K562 (cell line): Measurements from ENCODE around the gene MOB1B. TPM values are rescaled to one million over a fixed set of nuclear protein-coding genes. Genes with fewer than 3 reads are reported as not detected.
A peak's percentile ranks its signal among the peaks of the same experiment; 100 is the strongest.

Experiments
- ADNP ChIP-seq: fragments of 200-800 bp; sonication (Bioruptor generic); IDR thresholded peaks from 2 replicates; pipeline ENCODE4 v1.6.1; 2016; ENCODE audit warnings: missing genetic modification characterization, missing compliant biosample characterization
- ARID1B ChIP-seq: fragments of 450-650 bp; IDR thresholded peaks from 2 replicates; pipeline ENCODE4 v1.6.1; 2016; ENCODE audit warnings: antibody characterized with exemption, mild to moderate bottlenecking, inconsistent platforms
- ATF7 ChIP-seq: fragments of 450-650 bp; IDR thresholded peaks from 2 replicates; pipeline ENCODE4 v1.7.1; 2014; ENCODE audit warnings: mild to moderate bottlenecking, moderate library complexity
- CEBPB ChIP-seq: fragments of 450-650 bp; IDR thresholded peaks from 2 replicates; pipeline ENCODE4 v1.6.1; 2016; ENCODE audit warnings: missing genetic modification characterization, missing compliant biosample characterization
- CTBP1 ChIP-seq: fragments of 450-650 bp; IDR thresholded peaks from 2 replicates; pipeline ENCODE4 v1.6.1; 2016; ENCODE audit warnings: borderline replicate concordance
- EP300 ChIP-seq: IDR thresholded peaks from 2 replicates; pipeline ENCODE4 v1.6.1; 2012; ENCODE audit warnings: low read length, improper control_type of control experiment
- HDAC2 ChIP-seq: fragments of 450-650 bp; IDR thresholded peaks from 2 replicates; pipeline ENCODE4 v1.6.1; 2016; ENCODE audit warnings: mild to moderate bottlenecking
- MAFF ChIP-seq: IDR thresholded peaks from 2 replicates; pipeline ENCODE4 v1.6.1; 2012; ENCODE audit warnings: low read length, improper control_type of control experiment
- SMARCE1 ChIP-seq: fragments of 450-650 bp; IDR thresholded peaks from 2 replicates; pipeline ENCODE4 v1.7.1; 2016; ENCODE audit warnings: mild to moderate bottlenecking
- TRIM24 ChIP-seq, 2 experiments: fragments of 450-650 bp; IDR thresholded peaks; 2 replicates each; pipeline ENCODE4 v1.6.1; 2016
- ZNF263 ChIP-seq: sonication (generic); formaldehyde crosslinking; IDR thresholded peaks from 2 replicates; pipeline ENCODE4 v1.8.0; 2022; ENCODE audit warnings: mild to moderate bottlenecking, missing genetic modification reagents, borderline replicate concordance
- ZNF583 ChIP-seq: fragments of 250-450 bp; sonication (Bioruptor Pico); IDR thresholded peaks from 2 replicates; pipeline ENCODE4 v1.4.0; 2020
- polyA plus RNA-seq, 8 experiments: library from polyadenylated mRNA; depleted of rRNA in 4 of 8; stranded (reverse) in 5 of 8; unstranded in 3 of 8; fragments of >200 nt; fragmentation: Nextera tagmentation in 2 of 8; fragmentation: Illumina TruSeq in 1 of 8; extraction: Ambion mirVana in 2 of 8; extraction: Trizol in 1 of 8; gene quantifications; 2 replicates each; pipeline versions ENCODE4 v1.2.1 to v1.2.3, GENCODE V29; 2011 to 2014; ENCODE audit warnings: inconsistent platforms in 1 of 8, missing spikeins in 1 of 8
- total RNA-seq, 7 experiments: library from RNA; depleted of rRNA in 6 of 7; stranded (reverse); fragments of >200 nt in 6 of 7; fragmentation: Illumina TruSeq in 2 of 7; extraction: Trizol in 2 of 7; gene quantifications; 2 replicates each; pipeline versions ENCODE4 v1.2.1 to v1.2.3, GENCODE V29; 2011 to 2021; ENCODE audit warnings: low replicate concordance in 1 of 7
- TF ChIP-seq, protein P1 (sequence below), 2 experiments: fragments of 450-650 bp; IDR thresholded peaks; 2 replicates each; pipeline ENCODE4 v1.6.1; 2016; ENCODE audit warnings: mild to moderate bottlenecking in 2 of 2, borderline replicate concordance in 1 of 2, low read depth in 1 of 2, moderate library complexity in 1 of 2
- TF ChIP-seq, protein P2 (sequence below): IDR thresholded peaks from 2 replicates; pipeline ENCODE4 v1.6.1; 2012; ENCODE audit warnings: low read depth, low read length, improper control_type of control experiment, borderline replicate concordance
- TF ChIP-seq, protein P3 (sequence below): fragments of 450-650 bp; formaldehyde crosslinking; IDR thresholded peaks from 2 replicates; pipeline ENCODE4 v1.4.0; 2020; ENCODE audit warnings: mild to moderate bottlenecking, mixed read lengths
- TF ChIP-seq, protein P4 (sequence below): fragments of 450-650 bp; formaldehyde crosslinking; IDR thresholded peaks from 2 replicates; pipeline ENCODE4 v1.4.0; 2022; ENCODE audit warnings: mild to moderate bottlenecking, moderate library complexity

Gene MOB1B
- total and polyA plus RNA-seq, 9 of the 15 experiments (the other 6 are each of a cell fraction or from before 2014, with no cell fraction given) = 8.4 to 37.8 (median 19.0) TPM

DNA sequence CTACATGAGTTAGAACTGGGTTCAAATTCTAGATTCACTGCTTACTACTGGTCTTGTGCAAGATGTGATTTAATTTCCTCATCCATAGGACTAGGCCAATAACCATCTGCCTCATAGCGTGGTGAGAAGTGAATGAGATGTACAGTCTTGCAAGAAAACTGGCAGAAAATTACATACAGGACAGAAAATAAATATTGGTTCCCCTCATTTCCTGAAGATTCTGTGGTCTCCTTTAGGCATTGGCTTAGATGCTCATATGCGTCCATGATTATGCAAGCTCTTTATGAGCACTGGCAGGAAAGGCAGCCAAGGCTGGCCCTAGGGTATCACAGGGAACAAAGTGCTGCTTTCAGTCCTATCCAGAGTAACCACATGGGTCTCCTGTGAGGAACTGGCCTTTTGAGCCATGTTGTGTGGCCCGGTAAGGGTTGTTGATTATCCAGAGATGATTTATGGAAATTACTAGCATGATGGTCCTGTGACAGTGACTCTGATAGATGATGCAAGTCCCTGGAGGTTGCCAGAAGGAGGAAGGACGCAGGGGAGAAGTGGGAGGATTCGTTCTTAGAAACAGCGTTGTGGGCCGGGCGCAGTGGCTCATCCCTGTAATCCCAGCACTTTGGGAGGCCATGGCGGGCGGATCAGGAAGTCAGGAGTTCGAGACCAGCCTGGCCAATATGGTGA lies 9.9 kb upstream of the MOB1B start (continued):
- TF ChIP-seq, protein P1, sequence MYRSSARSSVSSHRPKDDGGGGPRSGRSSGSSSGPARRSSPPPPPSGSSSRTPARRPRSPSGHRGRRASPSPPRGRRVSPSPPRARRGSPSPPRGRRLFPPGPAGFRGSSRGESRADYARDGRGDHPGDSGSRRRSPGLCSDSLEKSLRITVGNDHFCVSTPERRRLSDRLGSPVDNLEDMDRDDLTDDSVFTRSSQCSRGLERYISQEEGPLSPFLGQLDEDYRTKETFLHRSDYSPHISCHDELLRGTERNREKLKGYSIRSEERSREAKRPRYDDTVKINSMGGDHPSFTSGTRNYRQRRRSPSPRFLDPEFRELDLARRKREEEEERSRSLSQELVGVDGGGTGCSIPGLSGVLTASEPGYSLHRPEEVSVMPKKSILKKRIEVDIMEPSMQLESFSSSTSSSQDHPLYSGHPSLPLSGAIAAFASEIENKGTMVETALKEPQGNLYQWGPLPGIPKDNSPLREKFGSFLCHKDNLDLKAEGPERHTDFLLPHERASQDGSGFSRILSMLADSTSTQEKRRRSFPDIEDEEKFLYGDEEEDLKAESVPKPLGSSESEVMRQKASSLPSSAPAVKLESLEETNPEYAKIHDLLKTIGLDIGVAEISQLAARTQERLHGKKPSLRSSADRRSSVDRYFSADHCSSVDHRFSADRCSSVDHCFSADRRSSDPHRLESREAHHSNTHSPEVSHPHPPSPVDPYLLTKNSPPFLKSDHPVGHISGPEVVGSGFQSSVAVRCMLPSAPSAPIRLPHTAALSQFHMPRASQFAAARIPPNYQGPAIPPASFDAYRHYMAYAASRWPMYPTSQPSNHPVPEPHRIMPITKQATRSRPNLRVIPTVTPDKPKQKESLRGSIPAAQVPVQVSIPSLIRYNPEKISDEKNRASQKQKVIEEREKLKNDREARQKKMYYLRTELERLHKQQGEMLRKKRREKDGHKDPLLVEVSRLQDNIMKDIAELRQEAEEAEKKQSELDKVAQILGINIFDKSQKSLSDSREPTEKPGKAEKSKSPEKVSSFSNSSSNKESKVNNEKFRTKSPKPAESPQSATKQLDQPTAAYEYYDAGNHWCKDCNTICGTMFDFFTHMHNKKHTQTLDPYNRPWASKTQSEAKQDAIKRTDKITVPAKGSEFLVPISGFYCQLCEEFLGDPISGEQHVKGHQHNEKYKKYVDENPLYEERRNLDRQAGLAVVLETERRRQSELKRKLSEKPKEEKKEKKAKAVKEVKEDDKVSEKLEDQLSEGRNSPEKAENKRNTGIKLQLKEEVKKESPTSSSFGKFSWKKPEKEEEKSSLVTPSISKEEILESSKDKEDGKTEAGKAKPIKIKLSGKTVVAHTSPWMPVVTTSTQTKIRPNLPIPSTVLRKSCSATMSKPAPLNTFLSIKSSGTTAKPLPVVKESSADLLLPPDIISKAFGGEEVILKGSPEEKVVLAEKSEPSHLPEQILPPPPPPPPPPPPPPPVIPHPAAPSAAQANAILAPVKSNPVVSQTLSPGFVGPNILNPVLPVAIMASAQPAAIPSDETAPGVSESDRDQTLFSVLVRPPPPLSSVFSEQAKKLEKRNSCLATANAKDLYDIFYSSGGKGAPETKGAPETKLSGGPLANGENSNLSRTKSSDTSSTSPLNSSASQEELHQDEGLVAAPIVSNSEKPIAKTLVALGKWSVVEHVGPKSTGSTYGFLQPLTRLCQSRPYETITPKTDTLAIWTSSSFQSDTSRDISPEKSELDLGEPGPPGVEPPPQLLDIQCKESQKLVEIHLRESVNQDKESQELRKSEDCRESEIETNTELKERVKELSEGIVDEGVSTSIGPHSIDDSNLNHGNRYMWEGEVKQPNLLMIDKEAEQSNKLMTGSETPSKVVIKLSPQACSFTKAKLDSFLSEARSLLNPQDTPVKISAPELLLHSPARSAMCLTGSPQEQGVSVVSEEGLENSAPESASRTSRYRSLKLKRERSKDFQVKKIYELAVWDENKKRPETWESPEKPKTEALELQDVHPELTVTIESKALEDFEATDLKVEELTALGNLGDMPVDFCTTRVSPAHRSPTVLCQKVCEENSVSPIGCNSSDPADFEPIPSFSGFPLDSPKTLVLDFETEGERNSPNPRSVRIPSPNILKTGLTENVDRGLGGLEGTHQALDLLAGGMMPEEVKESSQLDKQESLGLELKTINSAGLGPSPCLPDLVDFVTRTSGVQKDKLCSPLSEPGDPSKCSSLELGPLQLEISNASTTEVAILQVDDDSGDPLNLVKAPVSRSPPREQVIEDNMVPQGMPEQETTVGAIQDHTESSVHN (IDR thresholded peaks at IDR 0.05; ENCODE audit: borderline replicate concordance in 1 of 2, low read depth in 1 of 2) = 0 out of 4 replicates have a peak, but pooled peaks of 1 of the 2 experiments have one; percentile 61
- TF ChIP-seq, protein P2, sequence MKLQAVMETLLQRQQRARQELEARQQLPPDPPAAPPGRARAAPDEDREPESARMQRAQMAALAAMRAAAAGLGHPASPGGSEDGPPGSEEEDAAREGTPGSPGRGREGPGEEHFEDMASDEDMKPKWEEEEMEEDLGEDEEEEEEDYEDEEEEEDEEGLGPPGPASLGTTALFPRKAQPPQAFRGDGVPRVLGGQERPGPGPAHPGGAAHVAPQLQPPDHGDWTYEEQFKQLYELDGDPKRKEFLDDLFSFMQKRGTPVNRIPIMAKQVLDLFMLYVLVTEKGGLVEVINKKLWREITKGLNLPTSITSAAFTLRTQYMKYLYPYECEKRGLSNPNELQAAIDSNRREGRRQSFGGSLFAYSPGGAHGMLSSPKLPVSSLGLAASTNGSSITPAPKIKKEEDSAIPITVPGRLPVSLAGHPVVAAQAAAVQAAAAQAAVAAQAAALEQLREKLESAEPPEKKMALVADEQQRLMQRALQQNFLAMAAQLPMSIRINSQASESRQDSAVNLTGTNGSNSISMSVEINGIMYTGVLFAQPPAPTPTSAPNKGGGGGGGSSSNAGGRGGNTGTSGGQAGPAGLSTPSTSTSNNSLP = 0 out of 2 replicates have a peak, but pooled peaks have one; percentile 13
- TF ChIP-seq, protein P3, sequence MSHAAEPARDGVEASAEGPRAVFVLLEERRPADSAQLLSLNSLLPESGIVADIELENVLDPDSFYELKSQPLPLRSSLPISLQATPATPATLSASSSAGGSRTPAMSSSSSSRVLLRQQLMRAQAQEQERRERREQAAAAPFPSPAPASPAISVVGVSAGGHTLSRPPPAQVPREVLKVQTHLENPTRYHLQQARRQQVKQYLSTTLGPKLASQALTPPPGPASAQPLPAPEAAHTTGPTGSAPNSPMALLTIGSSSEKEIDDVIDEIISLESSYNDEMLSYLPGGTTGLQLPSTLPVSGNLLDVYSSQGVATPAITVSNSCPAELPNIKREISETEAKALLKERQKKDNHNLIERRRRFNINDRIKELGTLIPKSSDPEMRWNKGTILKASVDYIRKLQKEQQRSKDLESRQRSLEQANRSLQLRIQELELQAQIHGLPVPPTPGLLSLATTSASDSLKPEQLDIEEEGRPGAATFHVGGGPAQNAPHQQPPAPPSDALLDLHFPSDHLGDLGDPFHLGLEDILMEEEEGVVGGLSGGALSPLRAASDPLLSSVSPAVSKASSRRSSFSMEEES (CRISPR knock-in tag) = no peak
- TF ChIP-seq ADNP (tag) (peak; percentile 85), ATF7 (peak; percentile 91), ZNF583 (CRISPR knock-in tag) (no peak), HDAC2 (peak; percentile 49; the same call in 1 of the 2 replicates), CEBPB (peak; percentile 87), ZNF263 (CRISPR knock-in tag) (peak; percentile 84), ARID1B (peak; percentile 66; the same call in 1 of the 2 replicates), TRIM24 (IDR thresholded peaks at IDR 0.05) (peak; percentile 41 to 80; a peak in 3 of 4 replicates), SMARCE1 (peak; percentile 42; the same call in 1 of the 2 replicates), CTBP1 (peak; percentile 91), EP300 (peak; percentile 74), MAFF (no peak)
- TF ChIP-seq, protein P4, sequence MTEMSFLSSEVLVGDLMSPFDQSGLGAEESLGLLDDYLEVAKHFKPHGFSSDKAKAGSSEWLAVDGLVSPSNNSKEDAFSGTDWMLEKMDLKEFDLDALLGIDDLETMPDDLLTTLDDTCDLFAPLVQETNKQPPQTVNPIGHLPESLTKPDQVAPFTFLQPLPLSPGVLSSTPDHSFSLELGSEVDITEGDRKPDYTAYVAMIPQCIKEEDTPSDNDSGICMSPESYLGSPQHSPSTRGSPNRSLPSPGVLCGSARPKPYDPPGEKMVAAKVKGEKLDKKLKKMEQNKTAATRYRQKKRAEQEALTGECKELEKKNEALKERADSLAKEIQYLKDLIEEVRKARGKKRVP (CRISPR knock-in tag) = peak; percentile 82
